Medulla oblongata (tissue), 1 donor: ENCODE measurements around the gene S100A6.

Experiments
- DNase-seq: peaks from one replicate; pipeline ENCODE4 v3.0.0-alpha.2; 2015; ENCODE audit errors: extremely low spot score

Gene S100A6

GRCh38 chr1:153503766-153504165 lies 32.0 kb downstream of the S100A6 start:
- no peak for DNase-seq

GRCh38 chr1:153498746-153499145 lies 37.0 kb downstream of the S100A6 start:
- DNase-seq: no peak

- DNase-seq: no peak
Measured at GRCh38 chr1:153495536-153495935, 40.3 kb downstream of the S100A6 start.

- DNase-seq: peak; percentile 63
Measured at GRCh38 chr1:153494976-153495535, 40.7 kb downstream of the S100A6 start.

GRCh38 chr1:153493343-153493960 lies 42.3 kb downstream of the S100A6 start:
- DNase-seq: no peak

- DNase-seq: peak; percentile 21
Measured at GRCh38 chr1:153490272-153491051, 45.3 kb downstream of the S100A6 start.

GRCh38 chr1:153488731-153489130 lies 47.1 kb downstream of the S100A6 start:
- DNase-seq: no peak

- no peak for DNase-seq
Measured at GRCh38 chr1:153487707-153488106, 48.1 kb downstream of the S100A6 start.

GRCh38 chr1:153485863-153486262 lies 49.9 kb downstream of the S100A6 start:
- no peak for DNase-seq
